ENCODE results near the gene CAMSAP1. TPM values are rescaled to one million over a fixed set of nuclear protein-coding genes. Genes with fewer than 3 reads are reported as not detected.

Gene CAMSAP1
- total RNA-seq, result 21.6 and 25.2 TPM in 2 replicates

GRCh38 chr9:135907431-135908092 is at the start of gene CAMSAP1:
CAMSAP1 (minus strand) TSS chr9:135907546; CDS start chr9:135907159, 387 bp downstream.

Other genes with a start within 250 kb of the CAMSAP1 start
- gene LCN9, start 244.2 kb downstream of the CAMSAP1 start, total RNA-seq, result not detected in 2 replicates
- gene SOHLH1, start 208.1 kb downstream of the CAMSAP1 start, total RNA-seq, result 0.09 TPM in 1 of 2 replicates, not detected in the other
- gene KCNT1, start 205.4 kb downstream of the CAMSAP1 start, total RNA-seq, result under 0.01 and 0.09 TPM in 2 replicates
- gene UBAC1, start 53.8 kb upstream of the CAMSAP1 start, total RNA-seq, result 39.7 TPM in 2 replicates
- 18.8 and 28.8 TPM in 2 replicates for gene NACC2, start 187.7 kb upstream of the CAMSAP1 start, total RNA-seq
- gene TMEM250, start 211.3 kb upstream of the CAMSAP1 start, total RNA-seq, result 46.5 and 60.6 TPM in 2 replicates

Data from endothelial cell of coronary artery (primary cell).